ENCODE measurements around the gene SPIN2B. TPM values are rescaled to one million over a fixed set of nuclear protein-coding genes. Genes with fewer than 3 reads are reported as not detected.

SPIN2B gene
- total and polyA plus RNA-seq, 2 of the 13 experiments (the other 11 are each of a cell fraction or from before 2014, with no cell fraction given): 7.9 to 10.4 TPM

- TF ChIP-seq ZNF879 (CRISPR knock-in tag; IDR thresholded peaks at IDR 0.05): no peak
- TF ChIP-seq HDAC1 (CRISPR knock-in tag; IDR thresholded peaks at IDR 0.05): no peak
- no peak for TF ChIP-seq ZNF878 (CRISPR knock-in tag; IDR thresholded peaks at IDR 0.05)
- no peak for TF ChIP-seq POLR2A (IDR thresholded peaks at IDR 0.05; ENCODE audit: insufficient read depth in 1 of 2, low read depth in 2 of 2, low read length in 2 of 2)
- TF ChIP-seq ZNF354B (CRISPR knock-in tag; IDR thresholded peaks at IDR 0.05): no peak
- no peak for TF ChIP-seq FOXP1 (IDR thresholded peaks at IDR 0.05)
- no peak for TF ChIP-seq FOXP1 (CRISPR knock-in tag; IDR thresholded peaks at IDR 0.05)
- no peak for TF ChIP-seq ZEB1 (IDR thresholded peaks at IDR 0.05; ENCODE audit: insufficient replicate concordance, low read depth)
These were observed 16.4 kb downstream of the SPIN2B start (continued) for GRCh38 chrX:57104921-57105398.

- ChIA-PET CTCF (ENCODE audit: low intra/inter-chr PET ratio, low total read pairs) (no interaction called here), POLR2A (no interaction called here)
- in situ Hi-C loops (cut with HindIII; ENCODE audit: extremely low pct_ligation_motif_present, low pct_unique_long_range_greater_than_20kb) (no loop called here), intact Hi-C loops (cut with micrococcal nuclease; ENCODE audit: unreplicated experiment) (no loop called here)
- Histone ChIP-seq H3K9ac (ENCODE audit: insufficient read depth, low read depth, low read length) (no peak overlapping the region), H4K20me1 (ENCODE audit: insufficient read depth, low read length) (no peaks in the 10 kb centered on the region), H3K79me2 (ENCODE audit: insufficient read depth, low read length) (no peaks in the 10 kb centered on the region), H2AFZ (ENCODE audit: low read length) (no peak overlapping the region), H3K4me3 (replicated peaks in 1 of 3; ENCODE audit: insufficient read depth in 1 of 3, low read depth in 2 of 3, low read length in 3 of 3) (no peak overlapping the region), H3K36me3 (replicated peaks in 1 of 2; ENCODE audit: control insufficient read depth in 1 of 2, insufficient read depth in 2 of 2, low read length in 2 of 2) (0 out of 5 replicates have a peak, but pooled peaks cover 0 to 3% of the 10 kb centered on the region in 2 experiments), H3K4me2 (ENCODE audit: low read depth, low read length) (no peak overlapping the region), H3K27ac (ENCODE audit: extremely low read length, insufficient read depth, low read length) (no peak overlapping the region), H3K27me3 (ENCODE audit: control insufficient read depth in 1 of 2, insufficient read depth in 2 of 2, low read length in 2 of 2) (no peaks in the 10 kb centered on the region; a peak in 1 of 5 replicates), H3K4me1 (ENCODE audit: insufficient read depth, low read length) (no peaks in the 10 kb centered on the region), H3K9me3 (ENCODE audit: low read length) (no peaks in the 10 kb centered on the region)
- TF ChIP-seq NR0B2 (CRISPR knock-in tag; IDR thresholded peaks at IDR 0.05): no peak
- TF ChIP-seq CTCF (CRISPR knock-in tag; IDR thresholded peaks at IDR 0.05): 0 out of 2 replicates have a peak, but pooled peaks have one; percentile 11
- ATAC-seq (no peak), FAIRE-seq (no peak), DNase-seq (ENCODE audit: low spot score) (peak; percentile 3)
- 94% methylated on average over 2 of the region's 4 CpGs for WGBS (ENCODE audit: low lambda C conversion rate)
- BruUV-seq (replicated peaks): no TSS peak
These were observed 16.9 kb downstream of the SPIN2B start for GRCh38 chrX:57104406-57104805.
